A549 (cell line): ENCODE data around the gene IMPG1.

Source experiments
- CEBPB ChIP-seq, 2 experiments: fragments of >200 bp in 1 of 2; sonication (Bioruptor Twin) in 1 of 2; formaldehyde crosslinking in 1 of 2; IDR thresholded peaks; 2 replicates each; pipeline ENCODE4 v1.6.1; 2012 to 2016
- CHD2 ChIP-seq: fragments of 150-350 bp; IDR thresholded peaks from 2 replicates; pipeline ENCODE4 v1.6.1; 2014; ENCODE audit warnings: low read length; ENCODE audit not compliant: partially characterized antibody
- CTCF ChIP-seq: fragments of >200 bp; sonication (Bioruptor Twin); formaldehyde crosslinking; IDR thresholded peaks from 3 replicates; pipeline ENCODE4 v1.5.1; 2016
- E2F6 ChIP-seq: IDR thresholded peaks from 2 replicates; pipeline ENCODE4 v1.6.1; 2012; ENCODE audit warnings: low read depth, borderline replicate concordance
- JUNB ChIP-seq: fragments of >200 bp; sonication (Bioruptor Twin); formaldehyde crosslinking; IDR thresholded peaks from 2 replicates; pipeline ENCODE4 v1.6.1; 2016
- MAX ChIP-seq: IDR thresholded peaks from 2 replicates; pipeline ENCODE4 v1.6.1; 2012
- MAZ ChIP-seq: fragments of 150-350 bp; IDR thresholded peaks from 2 replicates; pipeline ENCODE4 v1.6.1; 2014; ENCODE audit warnings: antibody characterized with exemption, low read depth, low read length, borderline replicate concordance
- NFE2L2 ChIP-seq: fragments of 150-350 bp; conservative IDR thresholded peaks from 2 replicates; pipeline ENCODE4 v1.6.1; 2014; ENCODE audit warnings: low read length
- POLR2A ChIP-seq: IDR thresholded peaks from 2 replicates; pipeline ENCODE4 v1.6.1; 2012; ENCODE audit warnings: mild to moderate bottlenecking, low read length

- no peak for TF ChIP-seq POLR2A
- no peak for TF ChIP-seq CTCF
- no peak for TF ChIP-seq CHD2
- no peak for TF ChIP-seq MAZ
- TF ChIP-seq JUNB: no peak
- TF ChIP-seq MAX: no peak
- no peak for TF ChIP-seq E2F6
- no peak for TF ChIP-seq NFE2L2
- TF ChIP-seq CEBPB (IDR thresholded peaks at IDR 0.05): no peak
These were observed 150.2 kb downstream of the IMPG1 start for GRCh38 chr6:75922226-75922625.
